Lower leg skin (tissue), 3 donors: ENCODE results near the gene PLEKHA1.

Source experiments
- CTCF ChIP-seq, 3 donors: fragments of 450-650 bp; IDR thresholded peaks; one replicate each; pipeline ENCODE4 v1.5.1; 2016; ENCODE audit warnings: antibody characterized with exemption in 3 of 3, mild to moderate bottlenecking in 3 of 3, moderate library complexity in 2 of 3
- POLR2A ChIP-seq, 2 donors: fragments of 450-650 bp; IDR thresholded peaks; one replicate each; pipeline ENCODE4 v1.6.1; 2016 to 2017; ENCODE audit warnings: antibody characterized with exemption in 2 of 2, mild to moderate bottlenecking in 1 of 2, moderate library complexity in 1 of 2

GRCh38 chr10:122361046-122361445 is 13.5 kb upstream of the PLEKHA1 start:
- TF ChIP-seq CTCF (IDR thresholded peaks at IDR 0.05) (no peak), POLR2A (IDR thresholded peaks at IDR 0.05) (no peak)
